ENCODE data around the gene ARHGEF17.
A peak's percentile ranks its signal among the peaks of the same experiment; 100 is the strongest.

Gene ARHGEF17

DNA sequence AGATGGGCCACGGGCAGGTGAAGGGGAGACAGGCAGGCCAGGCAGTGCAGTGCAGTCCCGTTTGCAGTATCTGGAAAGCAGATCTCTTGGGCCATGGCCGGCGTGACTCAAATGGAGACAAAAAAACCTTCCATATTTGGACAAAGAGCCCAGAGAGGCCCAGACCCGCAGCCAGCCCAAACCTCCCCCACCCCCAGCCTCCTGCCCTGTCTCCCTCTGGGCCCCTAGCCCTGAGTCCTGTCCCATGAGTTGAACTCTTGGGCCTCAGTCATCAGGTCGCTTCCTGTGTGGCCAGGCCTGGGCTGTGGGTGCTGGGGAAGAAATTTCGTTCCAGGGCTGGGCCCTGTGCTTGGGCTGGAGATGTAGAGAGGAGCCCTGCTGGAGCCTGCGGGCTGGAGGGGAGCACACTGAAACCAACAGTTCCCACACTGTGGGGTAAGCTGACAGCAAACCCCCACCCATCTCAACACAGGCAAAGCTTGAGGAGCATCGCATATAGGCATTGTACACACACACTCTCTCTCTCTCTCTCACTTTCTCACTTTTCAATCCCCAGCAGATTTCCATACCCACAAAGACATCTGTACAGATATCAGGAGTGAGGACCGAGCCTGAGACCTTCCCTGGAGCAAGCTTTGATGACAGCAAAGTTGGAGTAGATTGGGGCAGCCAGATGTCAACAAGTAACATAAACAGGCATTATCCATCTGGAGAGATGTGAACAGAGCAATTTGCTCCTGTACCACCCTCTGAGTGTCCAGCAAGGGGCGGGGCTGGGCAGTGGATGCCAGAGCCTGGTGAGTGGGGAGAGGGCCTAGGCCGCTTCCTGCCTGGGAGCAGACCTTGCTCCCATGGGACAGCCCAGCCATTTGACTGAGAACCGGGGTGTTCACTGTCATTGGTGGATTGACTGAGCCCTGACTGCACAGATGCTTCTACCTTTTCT lies 17.2 kb downstream of the ARHGEF17 start:
- H3K4me3 ChIP-seq (ENCODE audit: low read depth, low read length) = no peak overlapping the region
- TF ChIP-seq, protein P1, sequence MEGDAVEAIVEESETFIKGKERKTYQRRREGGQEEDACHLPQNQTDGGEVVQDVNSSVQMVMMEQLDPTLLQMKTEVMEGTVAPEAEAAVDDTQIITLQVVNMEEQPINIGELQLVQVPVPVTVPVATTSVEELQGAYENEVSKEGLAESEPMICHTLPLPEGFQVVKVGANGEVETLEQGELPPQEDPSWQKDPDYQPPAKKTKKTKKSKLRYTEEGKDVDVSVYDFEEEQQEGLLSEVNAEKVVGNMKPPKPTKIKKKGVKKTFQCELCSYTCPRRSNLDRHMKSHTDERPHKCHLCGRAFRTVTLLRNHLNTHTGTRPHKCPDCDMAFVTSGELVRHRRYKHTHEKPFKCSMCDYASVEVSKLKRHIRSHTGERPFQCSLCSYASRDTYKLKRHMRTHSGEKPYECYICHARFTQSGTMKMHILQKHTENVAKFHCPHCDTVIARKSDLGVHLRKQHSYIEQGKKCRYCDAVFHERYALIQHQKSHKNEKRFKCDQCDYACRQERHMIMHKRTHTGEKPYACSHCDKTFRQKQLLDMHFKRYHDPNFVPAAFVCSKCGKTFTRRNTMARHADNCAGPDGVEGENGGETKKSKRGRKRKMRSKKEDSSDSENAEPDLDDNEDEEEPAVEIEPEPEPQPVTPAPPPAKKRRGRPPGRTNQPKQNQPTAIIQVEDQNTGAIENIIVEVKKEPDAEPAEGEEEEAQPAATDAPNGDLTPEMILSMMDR (IDR thresholded peaks at IDR 0.05; ENCODE audit: control insufficient read depth, extremely low read depth, insufficient read depth) = no peak
- no peak for DNase-seq (ENCODE audit: low read depth)

- TF ChIP-seq, protein P1 (IDR thresholded peaks at IDR 0.05; ENCODE audit: control insufficient read depth, extremely low read depth, insufficient read depth) = no peak
- no peak overlapping the region for H3K4me3 ChIP-seq (ENCODE audit: low read depth, low read length)
- DNase-seq (ENCODE audit: low read depth) = no peak
These were observed 19.1 kb downstream of the ARHGEF17 start for GRCh38 chr11:73326929-73327811.

DNA sequence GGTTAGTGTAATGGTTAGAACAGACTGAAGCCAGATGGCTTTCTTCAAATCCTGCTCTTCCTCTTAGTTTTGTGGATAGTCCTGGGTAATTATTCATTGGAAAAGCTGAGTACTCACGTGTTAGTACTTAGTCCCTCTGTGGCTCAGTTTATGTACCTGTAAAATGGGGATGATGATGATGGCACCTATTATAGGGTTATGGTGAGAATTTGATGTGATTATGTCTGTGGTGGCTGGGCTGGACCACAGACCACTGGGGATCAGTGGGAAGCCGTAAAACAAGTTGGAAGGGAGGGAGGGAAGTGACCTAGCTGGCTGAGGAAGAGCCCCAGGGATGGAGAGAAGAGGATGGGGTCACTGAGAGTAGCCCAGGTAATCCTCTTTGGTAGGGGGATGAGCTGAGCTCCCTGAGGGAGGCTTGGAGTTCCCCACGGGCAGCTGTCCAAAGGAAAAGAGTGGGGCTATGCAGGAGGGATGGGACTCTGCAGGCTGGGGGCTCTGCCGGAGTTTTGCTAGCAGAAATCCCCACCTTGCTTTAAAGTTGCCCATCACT lies 19.8 kb downstream of the ARHGEF17 start:
- H3K4me3 ChIP-seq (ENCODE audit: low read depth, low read length) = no peak overlapping the region
- TF ChIP-seq, protein P1 (IDR thresholded peaks at IDR 0.05; ENCODE audit: control insufficient read depth, extremely low read depth, insufficient read depth) = no peak
- no peak for DNase-seq (ENCODE audit: low read depth)

DNA sequence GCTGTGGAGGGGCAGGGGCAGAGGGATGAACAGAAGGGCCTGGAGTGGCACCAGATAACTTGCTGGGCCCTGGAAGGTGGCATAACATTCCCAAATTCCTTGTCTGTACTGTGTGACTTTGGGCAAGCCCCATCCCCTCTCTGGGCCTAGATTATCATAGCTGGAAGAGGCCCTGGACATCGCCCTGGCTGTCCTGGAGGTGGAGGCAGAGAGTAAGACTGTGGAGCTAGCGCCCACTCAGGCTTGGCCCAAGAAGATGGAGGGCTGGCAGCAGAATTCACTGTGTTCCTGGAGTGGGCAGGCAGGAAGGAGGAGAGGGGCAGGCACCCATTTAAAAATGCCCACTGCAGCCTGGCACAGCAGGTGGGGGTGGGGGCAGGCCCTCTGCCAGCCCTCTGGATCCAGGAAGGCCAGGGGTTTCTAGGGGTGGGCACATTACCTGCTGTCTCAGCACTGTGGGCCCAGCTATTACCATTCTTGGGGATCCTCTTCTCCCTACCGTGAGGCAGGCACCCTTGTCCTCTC lies 22.6 kb downstream of the ARHGEF17 start:
- TF ChIP-seq, protein P1 (IDR thresholded peaks at IDR 0.05; ENCODE audit: control insufficient read depth, extremely low read depth, insufficient read depth) = 0 out of 2 replicates have a peak, but pooled peaks have one; percentile 10
- no peak for DNase-seq (ENCODE audit: low read depth)
- no peak overlapping the region for H3K4me3 ChIP-seq (ENCODE audit: low read depth, low read length)

GRCh38 chr11:73331138-73331916 lies 23.3 kb downstream of the ARHGEF17 start:
- TF ChIP-seq, protein P1 (IDR thresholded peaks at IDR 0.05; ENCODE audit: control insufficient read depth, extremely low read depth, insufficient read depth) = no peak
- H3K4me3 ChIP-seq (ENCODE audit: low read depth, low read length) = no peak overlapping the region
- DNase-seq (ENCODE audit: low read depth) = no peak

DNA sequence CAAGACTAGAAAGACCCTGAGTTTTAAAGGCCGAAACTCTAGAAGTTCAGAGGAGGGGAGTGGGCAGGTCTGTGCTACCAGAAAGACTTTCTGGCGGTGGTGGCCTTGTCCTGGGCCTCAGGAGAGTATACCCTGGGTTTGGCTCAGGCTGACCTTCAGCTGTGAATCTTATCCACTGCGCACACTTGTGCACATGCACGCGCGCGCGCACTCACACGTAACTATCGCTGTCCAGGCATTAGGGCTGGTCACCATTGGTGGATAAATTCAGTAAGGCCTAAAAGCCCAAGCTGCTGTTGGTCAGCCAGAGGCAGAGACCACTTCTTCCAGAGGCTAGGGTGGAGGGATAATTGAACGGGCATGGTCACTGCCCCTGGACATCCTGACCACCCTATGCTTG lies 25.1 kb downstream of the ARHGEF17 start:
- no peak for DNase-seq (ENCODE audit: low read depth)
- no peak overlapping the region for H3K4me3 ChIP-seq (ENCODE audit: low read depth, low read length)
- TF ChIP-seq, protein P1 (IDR thresholded peaks at IDR 0.05; ENCODE audit: control insufficient read depth, extremely low read depth, insufficient read depth) = no peak

Measured in LNCaP clone FGC (cell line).